Dermis microvascular lymphatic vessel endothelial cell (primary cell): ENCODE results near the gene LMO4. TPM values are rescaled to one million over a fixed set of nuclear protein-coding genes. Genes with fewer than 3 reads are reported as not detected.
A peak's percentile ranks its signal among the peaks of the same experiment; 100 is the strongest.

Experiments
- DNase-seq, 2 donors: peaks; one replicate each; pipeline versions ENCODE4 v3.0.0 to v3.0.0-alpha.2; 2010; ENCODE audit warnings: low read depth in 2 of 2
- total RNA-seq: library from RNA; depleted of rRNA; stranded (reverse); fragments of >200 nt; gene quantifications from 2 replicates; pipeline ENCODE4 v1.2.1, GENCODE V29; 2014

Gene LMO4
- total RNA-seq, 1 donor from 2014 or later = 12.5 TPM

DNA sequence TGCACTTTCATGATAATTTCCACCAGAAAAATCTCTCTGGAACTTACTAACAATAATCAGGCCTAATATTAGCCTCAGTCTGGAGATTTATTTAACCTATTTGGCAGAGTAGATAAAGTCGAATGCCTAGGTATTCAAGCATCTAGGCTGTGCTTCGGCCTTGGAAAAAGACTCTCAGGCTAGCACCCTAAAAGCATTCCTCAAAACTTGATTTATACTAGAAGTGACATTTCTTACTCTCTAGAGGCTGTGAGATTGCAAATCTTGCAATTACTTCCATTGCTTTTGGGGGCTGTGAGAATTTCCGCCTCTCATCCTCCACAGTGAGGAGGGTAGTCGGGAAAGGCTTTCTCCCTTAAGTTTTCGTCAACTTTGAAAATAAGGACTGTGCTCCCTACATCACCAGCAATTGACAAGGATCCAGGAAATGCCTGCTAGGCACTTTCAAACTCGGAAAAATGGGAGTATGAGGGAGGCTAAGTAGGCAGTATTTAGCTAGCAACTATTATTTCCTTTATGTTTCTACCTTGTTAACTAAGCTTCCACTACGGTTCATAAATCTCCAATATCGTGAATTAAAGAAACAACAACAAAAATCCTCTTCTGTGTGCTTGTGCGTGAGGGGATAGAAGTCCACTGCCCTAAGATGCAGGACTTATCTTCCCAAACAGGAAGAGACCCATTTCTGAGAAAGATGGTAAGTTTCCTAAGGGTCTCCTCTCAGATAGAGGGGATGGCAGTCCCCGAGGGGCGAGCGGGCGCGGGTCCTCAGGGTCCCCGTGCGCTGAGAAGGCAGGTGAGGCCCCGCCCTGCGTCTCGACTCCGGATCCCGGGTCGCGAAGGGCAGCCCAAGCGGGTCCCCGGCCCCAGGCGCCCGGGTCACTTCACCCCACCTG, 1.1 kb upstream of the LMO4 start:
- DNase-seq = no peak

DNA sequence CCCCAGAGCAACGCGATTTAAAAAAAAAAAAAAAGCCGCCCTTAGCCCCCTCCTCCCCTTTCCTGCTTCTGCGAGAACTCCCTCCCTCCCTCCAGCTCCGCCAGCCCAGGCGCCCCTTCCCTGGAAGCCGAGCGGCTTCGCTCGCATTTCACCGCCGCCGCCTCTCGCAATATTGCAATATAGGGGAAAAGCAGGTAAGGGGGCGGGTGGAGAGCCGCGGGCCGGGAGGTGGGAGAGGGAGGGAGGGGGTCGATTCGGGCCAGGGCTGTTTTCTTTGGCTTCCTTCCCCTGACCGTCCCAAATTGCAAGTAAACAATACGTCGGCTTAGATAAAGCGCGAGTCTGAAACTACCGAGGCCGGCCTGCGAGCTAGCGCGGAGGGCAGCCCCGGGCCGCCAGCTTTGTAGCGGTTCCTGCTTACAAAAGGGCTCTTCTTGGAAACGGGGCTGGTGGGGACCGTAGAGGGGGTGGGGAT, 408 bp downstream of the LMO4 start:
- DNase-seq = peak in 1 of 2 donors; percentile 55

DNA sequence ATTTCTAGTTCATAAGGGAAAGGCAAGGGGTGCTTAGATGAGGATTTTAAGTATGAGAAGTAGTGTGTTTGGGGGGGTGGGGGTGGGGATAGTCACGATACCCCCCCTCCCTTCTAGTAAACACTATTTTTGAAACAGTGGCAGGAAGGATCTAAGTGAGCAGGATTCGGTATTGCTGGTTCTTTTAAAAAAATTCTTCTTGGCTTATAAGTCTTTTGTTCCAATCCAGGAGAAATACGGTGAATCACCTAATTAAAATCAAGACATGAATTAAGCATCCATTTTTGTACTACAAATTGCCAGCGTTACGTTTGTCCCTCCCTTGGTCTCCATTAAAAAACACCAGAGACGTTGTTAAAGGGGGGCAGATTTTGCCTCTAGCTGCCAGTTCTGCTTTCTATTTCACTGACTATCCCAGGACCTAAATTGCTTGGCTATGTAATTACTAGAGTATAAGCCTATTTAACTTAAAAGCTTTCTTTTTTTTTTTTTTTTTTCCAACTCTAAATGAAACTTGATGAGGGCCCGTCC, 911 bp downstream of the LMO4 start:
- DNase-seq = peak in 1 of 2 donors; percentile 14

DNA sequence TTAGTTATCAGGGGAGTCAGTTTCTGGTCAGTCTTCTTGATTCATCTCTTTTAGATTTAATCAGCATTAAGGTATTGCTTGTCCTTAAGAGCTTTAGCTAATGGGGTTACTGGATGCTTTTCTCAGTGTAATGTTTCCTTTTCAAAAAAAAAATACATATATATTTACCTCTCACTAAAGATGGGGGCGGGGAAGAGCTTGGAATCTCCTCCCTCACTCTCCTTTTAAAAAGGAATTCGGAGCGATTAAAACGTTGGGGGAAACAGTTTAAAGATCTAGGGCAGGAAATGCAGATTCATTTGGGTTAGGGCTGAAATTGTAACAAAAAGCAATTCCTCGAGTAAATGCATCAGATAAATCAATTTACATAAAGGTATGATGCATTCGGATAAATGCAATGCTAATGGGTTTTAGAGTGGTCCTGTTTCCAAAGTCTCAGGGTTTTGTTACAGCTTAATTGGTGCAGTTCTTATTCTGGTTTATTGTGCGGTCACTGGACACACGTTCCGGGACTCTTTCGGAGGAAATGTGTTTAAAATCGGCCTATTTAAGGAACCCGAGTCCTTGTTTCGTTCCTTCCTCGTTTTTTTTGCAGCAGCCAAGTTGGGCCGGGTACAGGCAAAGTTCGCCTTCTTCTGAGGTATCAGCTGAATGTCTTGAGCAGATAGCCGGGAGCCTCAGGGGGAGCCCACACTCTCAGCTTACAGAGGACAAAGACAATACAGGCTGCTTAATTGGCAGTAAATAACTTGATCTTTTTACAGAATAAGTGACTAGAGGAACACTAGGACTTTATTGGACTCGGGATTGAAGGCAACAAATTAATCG, 1.6 kb downstream of the LMO4 start:
- DNase-seq = peak in 1 of 2 donors; percentile 9

DNA sequence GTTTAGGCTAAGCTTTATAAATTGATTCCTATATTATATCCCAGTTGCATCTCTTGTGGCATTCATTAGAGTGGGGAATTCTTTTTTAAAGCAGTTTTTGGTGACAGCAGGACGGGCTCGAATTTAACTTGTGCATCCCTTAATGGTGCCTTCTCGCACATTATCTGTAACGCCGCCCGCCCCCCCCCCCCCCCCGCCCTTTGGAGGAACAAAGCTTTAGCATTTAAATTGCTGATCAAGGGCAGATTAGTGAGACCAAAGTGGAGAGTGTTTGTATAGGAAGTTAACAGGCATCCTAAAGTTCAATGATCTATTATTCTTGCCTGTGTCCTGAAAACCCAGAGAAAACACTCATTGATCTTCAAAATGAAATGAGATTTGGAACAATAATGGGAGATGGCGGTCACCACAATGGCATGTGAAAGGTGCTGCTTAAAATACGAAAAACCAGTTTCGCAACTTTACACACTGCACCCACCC, 2.2 kb downstream of the LMO4 start:
- DNase-seq = no peak

DNA sequence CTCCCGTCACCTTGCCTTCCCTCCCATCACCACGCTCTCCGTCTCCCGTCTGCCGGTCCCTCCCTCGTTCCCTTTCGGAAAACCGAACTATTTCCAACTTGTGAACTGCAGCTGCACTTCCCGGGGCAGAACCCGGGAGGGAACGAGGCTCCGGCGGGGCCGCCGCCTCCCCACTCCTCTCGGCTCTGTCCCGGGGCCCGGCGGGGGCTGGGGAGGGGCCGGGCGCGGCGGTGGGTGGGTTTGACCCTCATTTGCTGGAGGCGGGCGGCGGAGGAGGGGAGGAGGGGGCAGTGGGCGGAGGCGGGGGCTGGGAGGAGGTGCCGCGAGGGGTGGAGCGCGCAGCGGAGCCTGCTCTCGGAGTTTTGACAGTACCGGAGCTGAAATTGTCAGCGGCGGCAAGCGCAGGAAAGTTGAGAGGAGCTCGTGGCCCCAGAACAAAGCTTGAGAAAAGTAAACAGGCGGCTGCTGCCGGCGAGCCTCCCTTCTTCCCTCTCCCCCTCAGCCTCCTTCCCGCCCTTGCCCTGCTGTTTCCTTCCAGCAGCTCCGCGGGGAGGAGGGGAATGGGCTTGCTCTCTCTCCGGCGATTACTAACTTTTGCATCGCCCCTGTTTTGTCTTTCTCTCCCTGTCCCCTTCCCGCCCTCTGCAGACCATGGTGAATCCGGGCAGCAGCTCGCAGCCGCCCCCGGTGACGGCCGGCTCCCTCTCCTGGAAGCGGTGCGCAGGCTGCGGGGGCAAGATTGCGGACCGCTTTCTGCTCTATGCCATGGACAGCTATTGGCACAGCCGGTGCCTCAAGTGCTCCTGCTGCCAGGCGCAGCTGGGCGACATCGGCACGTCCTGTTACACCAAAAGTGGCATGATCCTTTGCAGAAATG, 2.9 kb downstream of the LMO4 start:
- DNase-seq = peak in 1 of 2 donors; percentile 73

DNA sequence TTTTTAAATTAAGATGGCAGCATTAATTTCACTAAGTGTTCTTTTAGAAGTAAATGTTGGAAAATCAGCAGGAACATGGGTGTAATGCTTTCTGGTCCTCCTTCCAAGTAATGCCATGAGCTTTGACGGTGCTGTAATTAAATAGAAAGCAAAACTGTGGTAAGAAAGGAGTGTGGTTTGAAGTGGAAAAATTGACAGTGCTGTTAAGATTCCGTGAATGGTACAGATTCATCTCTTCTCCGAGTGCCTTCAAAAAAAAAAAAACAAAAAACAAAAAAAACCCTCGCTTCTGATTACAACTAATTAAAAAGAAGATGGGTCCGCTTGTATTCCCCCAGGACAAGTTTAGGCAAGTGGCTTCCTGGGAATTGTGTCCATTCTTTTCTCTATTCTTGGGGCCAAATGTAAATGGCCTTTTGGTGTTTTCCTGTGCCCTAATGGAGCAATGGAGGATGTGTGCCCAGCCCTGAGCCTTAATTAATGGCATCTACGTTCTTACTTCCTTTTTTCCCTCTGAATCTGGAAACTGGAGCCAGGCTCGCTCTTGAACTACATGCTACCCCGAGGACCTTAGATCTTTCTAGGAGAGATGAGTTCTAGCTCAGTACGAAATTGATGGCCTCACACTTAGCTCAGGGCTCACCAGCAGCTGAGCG, 5.1 kb downstream of the LMO4 start:
- no peak for DNase-seq

DNA sequence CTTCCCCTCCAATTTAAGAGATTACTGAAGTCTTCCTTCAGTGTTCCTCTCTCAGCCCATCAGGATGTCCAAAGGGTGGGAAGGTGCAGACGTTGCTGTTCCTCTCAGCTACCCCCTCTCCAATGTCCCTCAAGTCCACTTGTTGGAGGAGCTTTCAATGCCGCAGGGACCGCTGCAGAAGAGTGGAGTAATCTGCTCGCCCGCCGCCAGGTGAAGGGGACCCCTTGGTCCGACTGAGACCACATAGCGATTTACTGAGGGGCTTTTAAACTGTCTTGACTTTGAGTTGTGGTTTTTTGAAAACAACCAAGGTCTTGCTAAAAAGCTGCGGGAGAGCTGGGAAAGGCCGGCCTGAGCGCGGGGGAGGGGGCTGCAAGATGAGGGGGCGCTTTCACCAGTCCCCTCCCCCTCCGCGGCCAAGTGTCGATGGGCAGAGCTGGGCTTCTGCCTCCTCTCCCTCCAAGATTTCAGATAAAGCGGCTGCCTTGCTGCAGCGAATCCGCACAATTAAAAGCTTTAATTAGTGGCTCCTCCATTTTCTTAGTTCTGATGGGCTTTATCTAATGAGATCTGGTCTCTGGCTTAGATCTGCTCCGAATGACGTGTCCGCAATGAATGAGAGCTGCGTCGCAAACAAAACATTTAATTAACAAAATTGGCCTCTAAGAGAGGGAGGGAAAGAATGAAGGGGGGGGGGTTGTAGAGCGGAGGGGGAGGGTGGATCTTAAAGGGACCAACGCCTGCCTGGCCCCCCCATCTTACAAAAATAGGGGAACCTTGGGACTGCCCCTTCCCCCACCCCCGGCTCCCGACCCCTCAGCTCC, 5.9 kb downstream of the LMO4 start:
- peak in 1 of 2 donors; percentile 17 for DNase-seq

DNA sequence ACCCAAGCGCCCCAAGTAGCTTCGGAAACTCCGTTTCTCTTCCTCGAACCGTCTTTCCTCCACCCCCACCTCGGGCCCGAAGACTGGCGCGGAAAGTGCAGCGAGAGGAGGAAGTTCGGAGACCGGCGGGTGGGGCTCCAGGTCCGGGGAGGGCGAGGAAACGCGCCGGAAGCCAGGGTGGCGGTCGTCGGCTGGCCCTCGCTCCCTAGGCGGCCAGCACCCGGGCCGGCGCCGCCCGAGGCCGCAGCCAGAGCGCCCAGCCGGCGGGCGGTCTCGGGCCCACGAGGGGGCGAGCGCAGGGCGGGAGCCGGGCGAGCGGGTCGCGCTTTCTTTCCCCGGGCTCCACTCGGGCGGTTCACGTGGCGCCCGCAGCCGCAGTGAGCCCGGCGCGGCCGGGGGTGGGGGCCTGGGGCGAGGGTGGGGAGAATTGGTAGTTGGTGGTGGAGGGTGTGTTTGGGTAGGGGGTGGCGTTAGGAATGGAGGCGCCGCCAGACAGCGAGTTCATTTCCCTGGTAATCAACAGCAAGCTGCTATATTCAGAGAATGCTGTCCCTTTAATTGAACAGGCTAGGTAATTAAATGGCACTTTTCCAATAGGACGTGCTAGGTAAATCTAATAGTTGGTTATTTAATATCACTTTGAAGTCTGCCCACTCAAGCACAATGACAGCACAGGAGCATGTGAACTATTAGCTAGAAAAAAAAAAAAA, 6.7 kb downstream of the LMO4 start:
- peak in 1 of 2 donors; percentile 54 for DNase-seq

DNA sequence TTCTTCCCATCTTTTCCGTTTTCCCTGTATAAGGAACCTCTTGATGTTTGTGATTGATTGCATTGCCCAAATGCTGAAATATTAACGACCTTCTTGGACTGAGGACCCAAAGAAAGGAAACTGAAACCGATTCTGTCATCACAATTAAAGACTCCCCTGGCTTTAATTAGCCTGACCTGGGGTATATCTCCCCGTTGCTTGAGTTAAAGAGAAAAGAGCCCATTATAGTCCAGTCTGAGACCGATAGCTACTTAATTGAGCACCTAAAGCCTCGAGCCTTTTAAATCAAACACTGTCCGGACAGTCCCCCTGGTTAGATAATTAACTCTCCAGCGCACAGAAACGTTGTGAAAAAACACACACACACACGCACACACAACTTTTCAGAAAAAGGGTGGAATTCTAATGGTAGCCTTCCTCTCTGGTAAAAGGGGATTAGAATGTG, 8.0 kb downstream of the LMO4 start:
- no peak for DNase-seq

DNA sequence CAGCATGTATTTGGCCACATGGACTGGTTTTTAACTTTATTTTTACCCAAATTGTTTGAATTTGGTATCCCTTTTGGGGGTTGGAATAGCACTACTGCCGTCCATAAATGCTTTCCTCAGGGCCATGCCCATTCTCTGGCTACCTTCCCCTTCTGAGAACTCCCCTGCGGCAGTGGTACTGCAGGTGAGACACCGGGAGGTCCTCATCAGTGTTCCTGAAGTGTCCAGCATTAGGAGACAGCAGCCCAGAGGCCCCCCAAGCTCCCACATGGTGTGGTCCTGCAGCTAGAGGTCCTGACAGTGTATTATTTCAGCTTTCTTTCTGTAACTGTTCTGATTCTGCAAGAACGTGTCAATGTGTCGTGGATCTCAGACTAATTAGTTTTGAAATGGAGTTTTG, 8.9 kb downstream of the LMO4 start:
- no peak for DNase-seq

DNA sequence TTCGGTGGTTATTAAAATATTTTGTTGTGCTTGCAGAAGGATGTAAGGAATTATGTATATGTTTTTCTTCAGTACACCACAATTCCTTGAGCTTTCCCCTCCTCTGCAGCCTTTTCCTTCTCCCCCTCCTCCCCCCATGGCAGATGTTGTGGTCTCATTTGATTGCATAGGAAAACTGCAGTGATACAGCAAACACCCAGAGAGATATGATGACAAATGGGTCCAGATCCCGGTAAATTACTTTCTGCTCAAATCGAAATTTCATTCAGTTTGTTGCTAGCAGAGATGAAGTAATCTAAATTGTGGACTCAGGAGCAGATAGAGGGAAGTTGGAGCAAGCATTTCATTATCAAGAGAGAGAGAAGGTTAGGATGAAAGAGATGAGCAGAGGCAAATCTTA, 9.9 kb downstream of the LMO4 start:
- no peak for DNase-seq

DNA sequence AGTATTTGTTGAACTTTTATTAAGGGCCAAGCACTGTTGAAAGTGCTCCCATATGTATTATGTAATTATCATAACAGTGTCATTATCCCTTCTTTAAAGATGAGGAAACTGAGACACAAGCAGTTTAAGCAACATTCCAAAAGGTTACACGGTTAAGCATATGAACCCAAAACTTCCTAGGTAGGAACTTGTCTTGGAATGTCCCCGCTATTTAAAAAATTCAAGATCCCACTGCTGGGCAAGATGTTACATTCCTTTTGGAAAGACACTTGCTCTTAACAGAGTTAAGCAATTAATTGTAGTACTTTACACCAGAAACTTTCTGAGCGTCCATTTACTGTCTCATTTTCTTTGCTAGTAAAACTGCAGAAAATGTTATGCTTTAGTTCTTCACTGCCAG, 15.6 kb downstream of the LMO4 start:
- DNase-seq = no peak

DNA sequence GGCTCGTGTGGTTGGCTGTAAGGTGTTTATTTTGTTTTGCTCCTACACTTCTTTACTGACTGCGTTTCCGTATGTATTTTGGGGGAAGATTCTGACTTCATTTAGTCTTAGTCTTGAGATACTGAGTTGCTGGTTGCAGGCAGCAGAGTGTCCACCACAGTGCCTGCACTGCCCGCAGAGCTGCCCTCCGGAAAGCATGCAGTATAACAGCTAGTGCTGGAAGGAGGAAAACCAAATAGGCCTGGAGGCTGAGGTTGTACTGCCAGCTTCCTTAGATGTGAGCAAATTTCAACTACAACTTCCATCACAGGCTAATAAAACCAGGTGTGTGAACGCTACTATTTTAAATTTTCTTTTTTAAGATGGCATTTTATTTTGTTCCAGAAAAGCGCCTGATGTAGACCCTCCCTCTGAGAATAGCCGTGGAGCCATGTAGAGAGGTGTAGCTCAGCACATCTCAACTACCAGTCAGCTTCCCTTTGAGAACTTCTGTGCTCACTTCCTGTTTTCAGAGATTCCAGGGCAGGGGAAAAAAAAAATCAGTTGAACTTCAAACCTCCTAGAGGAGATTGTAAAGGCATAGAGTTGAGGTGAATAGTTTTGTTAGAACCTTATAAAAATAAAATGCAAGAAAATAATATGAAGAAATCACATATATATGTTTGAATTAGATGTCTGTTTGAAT, 17.6 kb downstream of the LMO4 start:
- DNase-seq = peak in 1 of 2 donors; percentile 33

DNA sequence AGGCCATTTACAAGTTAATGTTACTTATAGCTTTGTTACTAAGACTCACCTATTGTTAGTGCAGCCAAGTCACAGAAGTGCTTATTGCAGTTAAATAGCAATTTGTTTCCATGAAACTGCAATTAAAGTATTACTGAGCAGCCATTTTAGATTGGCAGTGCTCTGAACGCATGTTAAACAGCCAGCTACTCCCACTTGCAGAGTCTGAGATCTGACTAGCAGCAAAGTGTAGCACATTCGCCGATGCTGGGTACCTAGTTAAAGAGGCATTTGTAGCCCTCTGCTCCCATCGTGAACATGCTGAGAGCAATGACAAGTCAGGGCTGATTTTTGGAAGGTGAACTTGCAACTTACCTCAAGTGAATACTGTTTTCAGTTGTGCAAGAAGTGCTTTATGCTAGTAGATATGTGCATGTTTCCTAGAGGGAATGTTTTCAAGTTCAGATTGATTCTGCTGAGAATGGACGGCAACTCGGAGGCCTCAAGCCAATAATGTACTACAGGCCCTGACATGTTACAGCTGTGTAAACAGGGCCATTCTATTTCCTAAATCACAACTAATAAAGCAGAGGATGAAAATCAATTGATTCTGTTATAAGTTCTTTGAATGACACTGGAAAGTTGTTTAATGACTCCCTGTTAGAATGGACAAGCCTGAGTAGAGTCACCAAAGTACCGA, 19.8 kb downstream of the LMO4 start:
- DNase-seq = no peak

DNA sequence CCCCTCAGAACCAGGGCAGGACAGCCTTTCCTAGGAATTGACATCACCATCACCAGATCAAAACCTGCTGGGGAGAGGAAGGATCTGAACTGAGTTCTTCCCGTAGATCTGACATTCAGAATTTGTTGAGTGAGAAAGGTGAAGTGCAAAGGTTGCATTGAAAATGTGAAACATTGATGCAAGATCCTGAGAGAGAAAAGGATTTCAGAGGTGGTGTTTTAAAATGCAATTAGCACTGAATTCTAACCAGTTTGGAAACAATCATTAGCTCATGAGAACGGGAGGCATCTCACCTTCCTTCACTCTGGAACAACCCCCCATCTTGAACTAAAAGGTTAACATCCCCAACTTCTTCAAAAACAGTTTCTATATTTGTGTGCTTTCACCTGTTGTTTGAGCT, 20.4 kb downstream of the LMO4 start:
- no peak for DNase-seq

DNA sequence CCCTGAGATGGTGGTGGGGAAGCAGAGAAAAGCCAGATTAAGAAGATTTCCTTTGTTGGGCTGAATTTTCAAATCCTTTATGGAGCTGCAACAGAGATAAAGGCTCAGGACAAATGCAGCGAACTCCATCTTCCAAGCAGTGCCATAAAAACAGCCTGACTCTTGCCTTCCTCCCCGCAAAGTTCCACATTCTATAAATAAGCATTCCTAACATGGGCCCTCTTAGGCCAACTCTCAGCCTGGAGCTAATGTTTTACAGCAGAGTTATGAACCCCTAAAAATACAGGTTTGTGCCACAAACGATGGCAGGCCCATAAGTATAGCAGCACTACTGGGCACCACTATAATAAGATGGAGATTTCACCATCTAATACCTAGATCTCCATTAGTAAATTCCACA, 27.2 kb downstream of the LMO4 start:
- DNase-seq = no peak

DNA sequence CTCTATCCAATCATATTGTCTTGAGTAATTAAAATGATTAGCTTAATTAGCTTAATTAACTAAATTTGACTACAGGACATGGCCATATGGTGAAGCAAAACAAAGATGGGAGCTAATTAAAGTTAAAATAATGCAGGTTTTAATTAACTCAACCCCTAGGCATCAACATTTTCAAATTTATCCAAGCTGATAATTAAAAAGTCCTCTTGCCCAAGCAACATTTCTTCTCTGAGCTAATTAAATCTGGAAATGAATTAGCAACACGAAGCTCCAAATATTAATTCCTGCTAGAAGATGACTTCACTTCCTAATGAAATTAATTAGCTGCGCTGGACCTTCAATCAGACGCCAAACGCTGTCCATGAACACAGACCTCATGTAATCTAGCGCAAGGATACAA, 27.9 kb downstream of the LMO4 start:
- DNase-seq = no peak
